Measurements from ENCODE around the gene CCT6A.
A peak's percentile ranks its signal among the peaks of the same experiment; 100 is the strongest.
"Not testable (repeated sequence)": the region's sequence is repeated elsewhere in the genome, so short reads cannot be mapped to it uniquely, and the experiment has no call there.

CCT6A gene

GRCh38 chr7:56051339-56052191, at the start of gene CCT6A, which contains the start of gene PSPH:
Gene CCT6A (plus strand): TSS chr7:56051765. CDS start chr7:56051849, 84 bp downstream.
Gene PSPH (minus strand): TSS chr7:56051444. CDS start chr7:56021212, 30,232 bp downstream.
- DNase-seq (ENCODE audit: low spot score) = peak; percentile 96

- no peak for DNase-seq (ENCODE audit: low spot score)
These were observed 47.8 kb upstream of the CCT6A start for GRCh38 chr7:56003749-56004148.

GRCh38 chr7:56007167-56007652, 44.4 kb upstream of the CCT6A start:
- DNase-seq (ENCODE audit: low spot score) = no peak

- DNase-seq (ENCODE audit: low spot score) = no peak
These were observed 43.7 kb upstream of the CCT6A start for GRCh38 chr7:56007891-56008290.

GRCh38 chr7:56009695-56010094, 41.9 kb upstream of the CCT6A start:
- no peak for DNase-seq (ENCODE audit: low spot score)

- not testable (repeated sequence) for DNase-seq (ENCODE audit: low spot score)
These were observed 34.5 kb upstream of the CCT6A start for GRCh38 chr7:56017015-56017414.

GRCh38 chr7:56019501-56019900, 32.1 kb upstream of the CCT6A start:
- DNase-seq (ENCODE audit: low spot score) = no peak

GRCh38 chr7:56023500-56023899, 28.1 kb upstream of the CCT6A start:
- DNase-seq (ENCODE audit: low spot score) = no peak

- DNase-seq (ENCODE audit: low spot score) = no peak
These were observed 25.0 kb upstream of the CCT6A start for GRCh38 chr7:56026538-56026937.

- no peak for DNase-seq (ENCODE audit: low spot score)
These were observed 22.5 kb upstream of the CCT6A start for GRCh38 chr7:56028942-56029630.

GRCh38 chr7:56030340-56030739, 21.2 kb upstream of the CCT6A start:
- no peak for DNase-seq (ENCODE audit: low spot score)

- not testable (repeated sequence) for DNase-seq (ENCODE audit: low spot score)
These were observed 20.0 kb upstream of the CCT6A start for GRCh38 chr7:56031556-56031955.

- DNase-seq (ENCODE audit: low spot score) = not testable (repeated sequence)
These were observed 19.0 kb upstream of the CCT6A start for GRCh38 chr7:56032578-56032977.

GRCh38 chr7:56033671-56034432, 17.7 kb upstream of the CCT6A start:
- peak; percentile 83 for DNase-seq (ENCODE audit: low spot score)

GRCh38 chr7:56040730-56041129, 10.8 kb upstream of the CCT6A start:
- no peak for DNase-seq (ENCODE audit: low spot score)

GRCh38 chr7:56045758-56046157, 5.8 kb upstream of the CCT6A start:
- DNase-seq (ENCODE audit: low spot score) = not testable (repeated sequence)

- DNase-seq (ENCODE audit: low spot score) = no peak
These were observed 4.7 kb upstream of the CCT6A start for GRCh38 chr7:56046721-56047445.

GRCh38 chr7:56047446-56048116, 4.0 kb upstream of the CCT6A start:
- not testable (repeated sequence) for DNase-seq (ENCODE audit: low spot score)

GRCh38 chr7:56048245-56048644, 3.3 kb upstream of the CCT6A start:
- DNase-seq (ENCODE audit: low spot score) = no peak

- not testable (repeated sequence) for DNase-seq (ENCODE audit: low spot score)
These were observed 2.8 kb upstream of the CCT6A start for GRCh38 chr7:56048763-56049162.

GRCh38 chr7:56051053-56051338, 569 bp upstream of the CCT6A start:
- no peak for DNase-seq (ENCODE audit: low spot score)

All from germinal center (tissue), 1 donor.